ENCODE results near the gene ASPM.

The ASPM gene

GRCh38 chr1:197146101-197147095, at the start of gene ASPM (continued):
- TF ChIP-seq HIC1 (tag by site-specific recombination; IDR thresholded peaks at IDR 0.05) (no peak), ZNF335 (tag by site-specific recombination; conservative IDR thresholded peaks at IDR 0.05) (peak; percentile 62), ZNF626 (tag by site-specific recombination; IDR thresholded peaks at IDR 0.05) (no peak), CTCF (tag by site-specific recombination; IDR thresholded peaks at IDR 0.05) (no peak), ZNF785 (tag by site-specific recombination; IDR thresholded peaks at IDR 0.05) (no peak), MYNN (tag by site-specific recombination; IDR thresholded peaks at IDR 0.05; ENCODE audit: borderline replicate concordance) (no peak), ZBTB8A (tag by site-specific recombination; IDR thresholded peaks at IDR 0.05) (peak; percentile 48; the same call in 1 of the 2 replicates), ZNF629 (tag by site-specific recombination; IDR thresholded peaks at IDR 0.05) (peak; percentile 65), ZNF707 (tag by site-specific recombination; IDR thresholded peaks at IDR 0.05) (no peak), ZNF561 (tag by site-specific recombination; IDR thresholded peaks at IDR 0.05; ENCODE audit: borderline replicate concordance) (peak; percentile 52; the same call in 1 of the 2 replicates), ZNF837 (tag by site-specific recombination; IDR thresholded peaks at IDR 0.05) (no peak), ZNF112 (tag by site-specific recombination; IDR thresholded peaks at IDR 0.05) (no peak), ZNF48 (tag by site-specific recombination; IDR thresholded peaks at IDR 0.05) (no peak), ZNF571 (tag by site-specific recombination; IDR thresholded peaks at IDR 0.05) (no peak), ZNF18 (tag by site-specific recombination; IDR thresholded peaks at IDR 0.05) (peak; percentile 38; the same call in 1 of the 2 replicates), ZBTB11 (tag by site-specific recombination; conservative IDR thresholded peaks at IDR 0.05; ENCODE audit: low read depth) (no peak), ZNF133 (tag by site-specific recombination; IDR thresholded peaks at IDR 0.05) (no peak), GLIS1 (tag by site-specific recombination; IDR thresholded peaks at IDR 0.05) (0 out of 2 replicates have a peak, but pooled peaks have one; percentile 16), ZNF211 (tag by site-specific recombination; IDR thresholded peaks at IDR 0.05; ENCODE audit: low read depth) (no peak), SALL2 (tag by site-specific recombination; IDR thresholded peaks at IDR 0.05; ENCODE audit: borderline replicate concordance) (no peak), ZNF664 (tag by site-specific recombination; IDR thresholded peaks at IDR 0.05) (no peak), ZNF423 (tag by site-specific recombination; IDR thresholded peaks at IDR 0.05) (0 out of 2 replicates have a peak, but pooled peaks have one; percentile 12), ZBTB10 (tag by site-specific recombination; IDR thresholded peaks at IDR 0.05) (no peak), SETDB1 (IDR thresholded peaks at IDR 0.05; ENCODE audit: insufficient read length, low read length) (peak; percentile 39), ZBTB48 (tag by site-specific recombination; IDR thresholded peaks at IDR 0.05) (no peak), GFI1B (tag by site-specific recombination; IDR thresholded peaks at IDR 0.05) (no peak), SP2 (tag by site-specific recombination; IDR thresholded peaks at IDR 0.05) (peak; percentile 83), ZNF174 (tag by site-specific recombination; IDR thresholded peaks at IDR 0.05) (no peak)

All from HEK293 (cell line).